ENCODE results near the gene CSTF2T. TPM values are rescaled to one million over a fixed set of nuclear protein-coding genes. Genes with fewer than 3 reads are reported as not detected.

Gene CSTF2T
- total and polyA plus RNA-seq, 9 donors, result 14.3 to 38.2 (median 30.1) TPM

- Histone ChIP-seq H3K9me3 (no peaks in the 10 kb centered on the region), H3K27me3 (no peaks in the 10 kb centered on the region), H3K4me3 (no peak overlapping the region), H3K36me3 (no peaks in the 10 kb centered on the region), H3K4me1 (ENCODE audit: insufficient read depth) (no peaks in the 10 kb centered on the region), H3K27ac (no peak overlapping the region)
- no peak for DNase-seq
- no peak for TF ChIP-seq CTCF (IDR thresholded peaks at IDR 0.05)
- TF ChIP-seq POLR2A (IDR thresholded peaks at IDR 0.05), result no peak
- no peak for TF ChIP-seq EP300 (IDR thresholded peaks at IDR 0.05)
- 86 to 91% (median 90%) methylated on average over 2 of the region's 2 CpGs for WGBS, 3 donors
- intact Hi-C loops (cut with DNase I), result loop anchor here in 2 of 4 donors (10.0 kb wide), 1 partner anchor 185 kb away; no protein-coding TSS in a partner anchor
Observed at GRCh38 chr10:51709324-51709972, 10.1 kb upstream of the CSTF2T start.

- H3K36me3 ChIP-seq, result no peaks in the 10 kb centered on the region
- TF ChIP-seq EP300 (IDR thresholded peaks at IDR 0.05) (no peak), CTCF (IDR thresholded peaks at IDR 0.05) (no peak), POLR2A (IDR thresholded peaks at IDR 0.05) (no peak)
Observed at GRCh38 chr10:51708609-51709008, 9.2 kb upstream of the CSTF2T start.

GRCh38 chr10:51707821-51708424 is 8.5 kb upstream of the CSTF2T start:
- no peak for DNase-seq
- Histone ChIP-seq H3K27ac (no peak overlapping the region), H3K4me3 (no peak overlapping the region), H3K36me3 (no peaks in the 10 kb centered on the region), H3K9me3 (no peaks in the 10 kb centered on the region), H3K27me3 (no peaks in the 10 kb centered on the region), H3K4me1 (ENCODE audit: insufficient read depth) (no peaks in the 10 kb centered on the region)
- TF ChIP-seq EP300 (IDR thresholded peaks at IDR 0.05) (no peak), CTCF (IDR thresholded peaks at IDR 0.05) (no peak), POLR2A (IDR thresholded peaks at IDR 0.05) (no peak)
- 89 to 95% (median 92%) methylated on average over 5 of the region's 5 CpGs for WGBS, 3 donors
- intact Hi-C loops (cut with DNase I), result loop anchor here in 2 of 4 donors (10.0 kb wide), 1 partner anchor 187 kb away; no protein-coding TSS in a partner anchor

More at GRCh38 chr10:51708609-51709008, 9.2 kb upstream of the CSTF2T start:
- WGBS, 3 donors, result 83 to 93% (median 89%) methylated on average over 2 of the region's 2 CpGs
- Histone ChIP-seq H3K27me3 (no peaks in the 10 kb centered on the region), H3K4me1 (ENCODE audit: insufficient read depth) (no peaks in the 10 kb centered on the region), H3K4me3 (no peak overlapping the region), H3K27ac (no peak overlapping the region), H3K9me3 (no peaks in the 10 kb centered on the region)
- no peak for DNase-seq
- intact Hi-C loops (cut with DNase I), result loop anchor here in 2 of 4 donors (10.0 kb wide), 1 partner anchor 186 kb away; no protein-coding TSS in a partner anchor

- 78 to 94% (median 92%) methylated on average over 6 of the region's 6 CpGs for WGBS, 3 donors
- Histone ChIP-seq H3K27ac (no peak overlapping the region), H3K4me3 (no peak overlapping the region), H3K9me3 (no peaks in the 10 kb centered on the region), H3K27me3 (no peaks in the 10 kb centered on the region), H3K36me3 (no peaks in the 10 kb centered on the region), H3K4me1 (ENCODE audit: insufficient read depth) (no peaks in the 10 kb centered on the region)
- intact Hi-C loops (cut with DNase I), result loop anchor here in 2 of 4 donors (10.0 kb wide), 1 partner anchor 187 kb away; no protein-coding TSS in a partner anchor
- no peak for DNase-seq
- no peak for TF ChIP-seq CTCF (IDR thresholded peaks at IDR 0.05)
- no peak for TF ChIP-seq EP300 (IDR thresholded peaks at IDR 0.05)
- no peak for TF ChIP-seq POLR2A (IDR thresholded peaks at IDR 0.05)
Observed at GRCh38 chr10:51707392-51707791, 8.0 kb upstream of the CSTF2T start.
